ENCODE data around the gene BMP6. TPM values are rescaled to one million over a fixed set of nuclear protein-coding genes. Genes with fewer than 3 reads are reported as not detected.

BMP6 gene
- total RNA-seq, 2 experiments from 2014 or later, result 0.38 to 1.1 TPM

DNA sequence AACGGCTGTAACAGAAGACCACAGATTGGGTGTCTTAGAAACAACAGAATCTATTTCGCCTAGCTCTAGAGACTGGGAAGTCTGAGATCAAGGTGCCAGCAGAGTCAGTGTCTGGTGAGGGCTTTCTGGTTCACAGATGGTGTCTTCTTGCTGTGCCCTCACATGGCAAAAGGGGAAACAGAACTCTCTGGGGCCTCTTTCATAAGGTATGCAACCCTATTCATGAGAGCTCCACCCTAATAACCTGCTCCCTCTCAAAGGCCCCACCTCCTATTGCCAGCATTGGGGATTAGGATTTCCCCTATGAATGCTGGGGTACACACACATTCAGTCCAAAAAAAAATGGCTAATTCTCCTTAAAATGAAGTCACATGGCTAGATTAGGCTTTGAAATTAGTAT lies 174.7 kb downstream of the BMP6 start:
- Histone ChIP-seq H3K9me2 (ENCODE audit: insufficient read depth, low read length) (no peaks in the 10 kb centered on the region), H3K4me1 (ENCODE audit: insufficient read depth, low read length, poor library complexity, severe bottlenecking) (peaks cover 74% of the 10 kb centered on the region), H3K36me3 (ENCODE audit: insufficient read depth, low read length) (peaks cover 100% of the 10 kb centered on the region), H3K27ac (ENCODE audit: low read depth, low read length, poor library complexity, severe bottlenecking) (peak overlapping the region; percentile 39), H2AFZ (ENCODE audit: low read length) (no peak overlapping the region), H3K4me3 (ENCODE audit: low read depth, low read length, poor library complexity, severe bottlenecking) (no peak overlapping the region), H4K20me1 (ENCODE audit: insufficient read depth, low read length) (peaks cover 29% of the 10 kb centered on the region), H3K9me3 (ENCODE audit: low read length) (no peaks in the 10 kb centered on the region), H3K79me2 (ENCODE audit: insufficient read depth, low read depth, low read length) (peaks cover 61% of the 10 kb centered on the region), H3K4me2 (ENCODE audit: low read length) (peak overlapping the region; percentile 33)
- TF ChIP-seq, protein P1, sequence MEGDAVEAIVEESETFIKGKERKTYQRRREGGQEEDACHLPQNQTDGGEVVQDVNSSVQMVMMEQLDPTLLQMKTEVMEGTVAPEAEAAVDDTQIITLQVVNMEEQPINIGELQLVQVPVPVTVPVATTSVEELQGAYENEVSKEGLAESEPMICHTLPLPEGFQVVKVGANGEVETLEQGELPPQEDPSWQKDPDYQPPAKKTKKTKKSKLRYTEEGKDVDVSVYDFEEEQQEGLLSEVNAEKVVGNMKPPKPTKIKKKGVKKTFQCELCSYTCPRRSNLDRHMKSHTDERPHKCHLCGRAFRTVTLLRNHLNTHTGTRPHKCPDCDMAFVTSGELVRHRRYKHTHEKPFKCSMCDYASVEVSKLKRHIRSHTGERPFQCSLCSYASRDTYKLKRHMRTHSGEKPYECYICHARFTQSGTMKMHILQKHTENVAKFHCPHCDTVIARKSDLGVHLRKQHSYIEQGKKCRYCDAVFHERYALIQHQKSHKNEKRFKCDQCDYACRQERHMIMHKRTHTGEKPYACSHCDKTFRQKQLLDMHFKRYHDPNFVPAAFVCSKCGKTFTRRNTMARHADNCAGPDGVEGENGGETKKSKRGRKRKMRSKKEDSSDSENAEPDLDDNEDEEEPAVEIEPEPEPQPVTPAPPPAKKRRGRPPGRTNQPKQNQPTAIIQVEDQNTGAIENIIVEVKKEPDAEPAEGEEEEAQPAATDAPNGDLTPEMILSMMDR (conservative IDR thresholded peaks at IDR 0.05; ENCODE audit: low read length), result no peak
- no peak for TF ChIP-seq EZH2phosphoT487 (IDR thresholded peaks at IDR 0.05; ENCODE audit: borderline replicate concordance, low read depth, low read length)
- BruUV-seq (replicated peaks), result no TSS peak
- ChIA-PET CTCF (ENCODE audit: unreplicated experiment) (no interaction called here), POLR2A (interaction anchor here (0.5 to 5.3 kb wide), 10 partner anchors 8 to 197 kb away, joined by 3 to 39 read pairs (median 6); no protein-coding TSS in a partner anchor)
- intact Hi-C loops (cut with micrococcal nuclease; ENCODE audit: unreplicated experiment), result no loop called here
- DNase-seq (ENCODE audit: low spot score), result peak; percentile 57

DNA sequence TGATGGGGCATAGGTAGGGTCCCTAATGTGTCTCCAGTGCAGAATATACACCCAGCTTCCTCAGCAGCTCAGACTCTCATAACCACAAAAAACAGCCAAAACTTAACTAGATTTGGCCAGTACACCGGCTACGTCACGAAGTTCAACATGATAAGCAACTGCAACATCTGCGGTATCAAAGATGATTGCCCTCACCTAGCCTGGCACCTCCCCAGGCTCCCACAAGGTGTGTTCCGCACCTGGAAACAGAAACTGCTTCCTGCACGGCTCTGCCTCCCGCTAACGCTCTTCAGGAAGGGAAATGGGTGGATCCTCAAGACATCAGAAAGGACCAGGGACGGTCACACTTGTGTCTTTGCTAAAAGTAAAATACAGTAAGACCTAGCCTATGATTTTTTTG lies 175.2 kb downstream of the BMP6 start:
- TF ChIP-seq, protein P1 (conservative IDR thresholded peaks at IDR 0.05; ENCODE audit: low read length), result no peak
- Histone ChIP-seq H2AFZ (ENCODE audit: low read length) (no peak overlapping the region), H3K4me2 (ENCODE audit: low read length) (peak overlapping the region; percentile 33), H3K9me3 (ENCODE audit: low read length) (no peaks in the 10 kb centered on the region), H3K27ac (ENCODE audit: low read depth, low read length, poor library complexity, severe bottlenecking) (peak overlapping the region; percentile 39), H3K79me2 (ENCODE audit: insufficient read depth, low read depth, low read length) (peaks cover 63% of the 10 kb centered on the region), H4K20me1 (ENCODE audit: insufficient read depth, low read length) (peaks cover 32% of the 10 kb centered on the region), H3K4me3 (ENCODE audit: low read depth, low read length, poor library complexity, severe bottlenecking) (no peak overlapping the region), H3K9me2 (ENCODE audit: insufficient read depth, low read length) (no peaks in the 10 kb centered on the region), H3K36me3 (ENCODE audit: insufficient read depth, low read length) (peaks cover 100% of the 10 kb centered on the region), H3K4me1 (ENCODE audit: insufficient read depth, low read length, poor library complexity, severe bottlenecking) (peaks cover 77% of the 10 kb centered on the region)
- POLR2A ChIA-PET, result interaction anchor here (0.7 to 5.3 kb wide), 5 partner anchors 8 to 118 kb away, joined by 4 to 39 read pairs (median 9); no protein-coding TSS in a partner anchor
- DNase-seq (ENCODE audit: low spot score), result no peak
- CTCF ChIA-PET (ENCODE audit: unreplicated experiment), result no interaction called here
- no TSS peak for BruUV-seq (replicated peaks)
- intact Hi-C loops (cut with micrococcal nuclease; ENCODE audit: unreplicated experiment), result no loop called here

DNA sequence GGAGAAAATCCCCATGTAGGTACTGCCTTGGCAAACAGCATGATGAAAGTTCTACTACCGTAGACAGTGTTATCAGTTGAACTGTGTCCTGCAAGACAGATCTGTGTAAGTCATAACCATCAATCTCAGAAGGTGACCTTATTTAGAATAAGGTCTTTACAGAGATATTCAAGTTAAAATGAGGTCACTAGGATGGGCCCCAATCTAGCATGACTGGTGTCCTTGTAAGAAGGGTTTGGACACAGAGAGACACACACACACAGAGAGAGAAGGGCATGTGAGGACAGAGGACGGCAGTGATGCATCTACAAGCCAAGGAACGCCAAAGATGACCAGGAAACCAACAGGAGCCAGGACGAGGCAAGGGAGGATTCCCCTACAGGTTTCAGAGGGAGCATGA lies 175.9 kb downstream of the BMP6 start:
- peak overlapping the region; percentile 39 for H3K27ac ChIP-seq (ENCODE audit: low read depth, low read length, poor library complexity, severe bottlenecking)
- POLR2A ChIA-PET, result no interaction called here
- no TSS peak for BruUV-seq (replicated peaks)
- peaks cover 82% of the 10 kb centered on the region for H3K4me1 ChIP-seq (ENCODE audit: insufficient read depth, low read length, poor library complexity, severe bottlenecking)
- peak overlapping the region; percentile 33; the same call in 1 of the 2 replicates for H3K4me2 ChIP-seq (ENCODE audit: low read length)
- no peak overlapping the region for H3K4me3 ChIP-seq (ENCODE audit: low read depth, low read length, poor library complexity, severe bottlenecking)
- peaks cover 98% of the 10 kb centered on the region for H3K36me3 ChIP-seq (ENCODE audit: insufficient read depth, low read length)
- DNase-seq (ENCODE audit: low spot score), result no peak
- intact Hi-C loops (cut with micrococcal nuclease; ENCODE audit: unreplicated experiment), result no loop called here
- no peaks in the 10 kb centered on the region for H3K9me2 ChIP-seq (ENCODE audit: insufficient read depth, low read length)
- TF ChIP-seq, protein P1 (conservative IDR thresholded peaks at IDR 0.05; ENCODE audit: low read length), result no peak
- CTCF ChIA-PET (ENCODE audit: unreplicated experiment), result interaction anchor here (1.3 kb wide), 1 partner anchor 15 kb away, joined by 3 read pairs; no protein-coding TSS in a partner anchor
- H3K79me2 ChIP-seq (ENCODE audit: insufficient read depth, low read depth, low read length), result peaks cover 64% of the 10 kb centered on the region
- no peaks in the 10 kb centered on the region for H3K9me3 ChIP-seq (ENCODE audit: low read length)
- H2AFZ ChIP-seq (ENCODE audit: low read length), result no peak overlapping the region
- H4K20me1 ChIP-seq (ENCODE audit: insufficient read depth, low read length), result peaks cover 32% of the 10 kb centered on the region

All from OCI-LY7 (cell line).